GM18858 (cell line): ENCODE data around the gene HOMER2.
"Not testable (repeated sequence)": the region's sequence is repeated elsewhere in the genome, so short reads cannot be mapped to it uniquely, and the experiment has no call there.

Source experiments
- ATAC-seq: cut with Tn5 transposase; IDR thresholded peaks from one replicate; pipeline ENCODE4 v1.9.1; 2021; ENCODE audit not compliant: unreplicated experiment

Gene HOMER2

GRCh38 chr15:82952158-82953081 lies at the start of gene HOMER2:
Gene HOMER2, minus strand, starts transcription at chr15:82952720. Its CDS starts 185 bp downstream, at chr15:82952535.
- ATAC-seq: no peak

- not testable (repeated sequence) for ATAC-seq
Observed at GRCh38 chr15:83000672-83001031, 48.1 kb upstream of the HOMER2 start.

- ATAC-seq: no peak
Observed at GRCh38 chr15:82999905-83000671, 47.6 kb upstream of the HOMER2 start.

GRCh38 chr15:82999426-82999825 lies 46.9 kb upstream of the HOMER2 start:
- no peak for ATAC-seq

- no peak for ATAC-seq
Observed at GRCh38 chr15:82995938-82996337, 43.4 kb upstream of the HOMER2 start.

GRCh38 chr15:82995076-82995475 lies 42.6 kb upstream of the HOMER2 start:
- no peak for ATAC-seq

GRCh38 chr15:82993144-82993543 lies 40.6 kb upstream of the HOMER2 start:
- no peak for ATAC-seq

GRCh38 chr15:82992436-82992998 lies 40.0 kb upstream of the HOMER2 start:
- ATAC-seq: no peak

GRCh38 chr15:82986442-82986780 lies 33.9 kb upstream of the HOMER2 start:
- peak; percentile 16 for ATAC-seq

GRCh38 chr15:82985688-82986441 lies 33.3 kb upstream of the HOMER2 start, which contains the start of gene RAMAC:
Gene RAMAC, plus strand, starts transcription at chr15:82986210. Its CDS starts 2,809 bp downstream, at chr15:82989019.
- peak; percentile 83 for ATAC-seq

- ATAC-seq: no peak
Observed at GRCh38 chr15:82980981-82981380, 28.5 kb upstream of the HOMER2 start.

GRCh38 chr15:82979726-82980125 lies 27.2 kb upstream of the HOMER2 start:
- no peak for ATAC-seq

GRCh38 chr15:82978438-82978837 lies 25.9 kb upstream of the HOMER2 start:
- no peak for ATAC-seq

GRCh38 chr15:82977076-82977475 lies 24.6 kb upstream of the HOMER2 start:
- no peak for ATAC-seq

GRCh38 chr15:82972990-82973389 lies 20.5 kb upstream of the HOMER2 start:
- ATAC-seq: no peak

GRCh38 chr15:82971218-82971984 lies 18.9 kb upstream of the HOMER2 start:
- no peak for ATAC-seq

GRCh38 chr15:82970696-82971095 lies 18.2 kb upstream of the HOMER2 start:
- no peak for ATAC-seq

- ATAC-seq: no peak
Observed at GRCh38 chr15:82970078-82970686, 17.7 kb upstream of the HOMER2 start.

GRCh38 chr15:82969353-82969752 lies 16.8 kb upstream of the HOMER2 start:
- no peak for ATAC-seq

- no peak for ATAC-seq
Observed at GRCh38 chr15:82968066-82968465, 15.5 kb upstream of the HOMER2 start.
